ENCODE results near the gene SUN3.

SUN3 gene

GRCh38 chr7:48028938-48029337 is at the start of gene SUN3:
Gene SUN3, minus strand, starts transcription at chr7:48029107. Its CDS starts 169 bp downstream, at chr7:48028938.
- no peak for DNase-seq (ENCODE audit: low read depth)

- DNase-seq (ENCODE audit: low read depth), result no peak
Observed at GRCh38 chr7:48078470-48078869, 49.6 kb upstream of the SUN3 start.

DNA sequence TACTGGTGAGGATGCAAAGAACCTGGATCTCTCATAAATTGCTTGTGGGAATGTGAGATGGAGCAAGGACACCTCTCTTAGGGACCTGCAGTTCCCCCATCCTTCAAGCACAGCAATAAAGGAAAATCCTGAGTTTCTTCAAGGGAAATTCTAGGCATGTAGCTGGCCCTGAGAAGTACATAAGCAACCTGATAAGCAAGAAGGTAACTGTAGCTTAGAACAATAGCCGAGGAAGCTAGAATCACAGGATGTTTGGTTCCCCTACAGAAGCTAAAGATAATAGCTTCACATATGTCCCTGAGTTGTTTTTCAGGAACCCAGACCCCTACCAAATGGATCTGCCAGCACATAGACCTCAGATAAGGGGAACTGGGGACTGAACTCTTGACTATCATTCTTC is 48.5 kb upstream of the SUN3 start:
- no peak for DNase-seq (ENCODE audit: low read depth)

GRCh38 chr7:48074204-48074654 is 45.3 kb upstream of the SUN3 start:
- DNase-seq (ENCODE audit: low read depth), result peak; percentile 71

GRCh38 chr7:48067475-48067874 is 38.6 kb upstream of the SUN3 start:
- DNase-seq (ENCODE audit: low read depth), result peak; percentile 39

DNA sequence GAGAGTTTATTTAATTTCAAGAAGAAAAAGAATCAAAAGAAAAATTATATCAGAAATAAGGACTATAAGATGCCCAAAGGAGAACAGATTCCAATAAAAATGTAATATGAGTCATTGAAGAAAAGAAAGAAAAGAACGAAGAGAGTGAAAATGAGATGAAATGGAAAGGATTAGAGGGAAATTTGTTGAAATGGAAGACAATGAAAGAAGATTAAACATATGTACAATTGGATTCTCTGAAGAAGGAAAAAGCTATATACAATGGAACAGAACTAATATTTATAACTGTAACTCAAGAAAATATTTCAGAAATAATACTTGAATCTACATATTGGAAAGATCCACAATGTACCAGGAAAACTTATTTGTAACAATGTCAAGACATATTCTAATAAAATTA is 35.1 kb upstream of the SUN3 start:
- no peak for DNase-seq (ENCODE audit: low read depth)

DNA sequence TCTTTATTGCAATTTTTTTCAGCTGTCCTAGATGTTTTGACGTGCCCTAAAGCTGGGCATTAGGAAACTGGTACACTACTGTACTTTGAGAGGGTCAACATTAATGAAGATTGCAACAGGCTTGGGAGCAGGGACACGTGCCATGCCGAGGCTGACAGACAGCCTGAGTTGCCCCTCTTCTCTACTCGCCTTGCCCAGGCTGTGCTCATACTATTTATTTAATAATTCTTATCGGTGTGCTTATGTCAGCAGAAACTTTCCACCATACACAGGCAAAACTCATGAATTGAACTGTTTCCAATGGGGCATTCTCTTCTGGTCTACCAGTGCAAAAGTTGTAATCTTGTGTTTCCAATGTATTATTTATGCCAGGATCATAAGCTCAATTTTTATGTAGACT is 30.8 kb upstream of the SUN3 start:
- no peak for DNase-seq (ENCODE audit: low read depth)

GRCh38 chr7:48058990-48059389 is 30.1 kb upstream of the SUN3 start:
- DNase-seq (ENCODE audit: low read depth), result no peak

DNA sequence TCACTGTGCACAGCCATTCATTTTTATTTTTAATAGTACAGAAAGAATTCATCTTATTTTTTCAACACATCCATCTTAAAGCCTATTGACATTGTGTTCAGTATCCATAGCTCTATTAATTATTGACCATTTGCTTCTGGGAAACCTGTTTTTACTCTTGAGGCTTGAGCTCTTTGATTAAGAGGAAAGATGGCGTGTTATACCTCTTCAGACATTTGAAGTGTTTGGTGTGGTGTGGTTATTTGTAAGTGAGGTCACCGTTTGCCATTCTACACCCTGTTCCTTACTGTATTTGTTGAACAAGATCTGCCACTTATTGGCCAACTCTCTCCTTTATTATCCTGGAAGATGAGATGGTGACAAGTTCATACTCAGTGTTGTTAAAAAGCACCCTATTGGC is 24.8 kb upstream of the SUN3 start:
- no peak for DNase-seq (ENCODE audit: low read depth)

GRCh38 chr7:48052748-48053147 is 23.8 kb upstream of the SUN3 start:
- peak; percentile 85 for DNase-seq (ENCODE audit: low read depth)

DNA sequence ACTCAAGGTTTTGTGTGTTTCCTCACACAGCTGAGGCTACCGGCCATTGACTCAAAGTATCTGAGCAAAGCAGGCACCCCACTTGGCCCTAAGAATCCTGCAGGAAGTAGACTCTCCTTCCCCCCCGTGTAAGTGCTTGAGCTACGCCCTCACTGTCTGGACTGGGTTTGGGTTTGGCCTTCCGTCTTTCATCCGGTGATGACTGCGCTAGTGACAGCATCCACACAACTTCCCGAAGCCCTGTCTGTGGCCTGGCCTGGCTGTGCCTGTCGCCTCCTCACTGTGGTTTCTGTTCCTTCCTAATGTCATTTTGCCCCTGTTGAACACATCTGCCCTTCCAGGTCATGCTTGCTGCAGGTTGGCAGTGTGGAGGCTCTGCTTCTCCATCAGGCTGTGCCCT is 20.9 kb upstream of the SUN3 start:
- no peak for DNase-seq (ENCODE audit: low read depth)

- DNase-seq (ENCODE audit: low read depth), result peak; percentile 15
Observed at GRCh38 chr7:48048113-48048512, 19.2 kb upstream of the SUN3 start.

DNA sequence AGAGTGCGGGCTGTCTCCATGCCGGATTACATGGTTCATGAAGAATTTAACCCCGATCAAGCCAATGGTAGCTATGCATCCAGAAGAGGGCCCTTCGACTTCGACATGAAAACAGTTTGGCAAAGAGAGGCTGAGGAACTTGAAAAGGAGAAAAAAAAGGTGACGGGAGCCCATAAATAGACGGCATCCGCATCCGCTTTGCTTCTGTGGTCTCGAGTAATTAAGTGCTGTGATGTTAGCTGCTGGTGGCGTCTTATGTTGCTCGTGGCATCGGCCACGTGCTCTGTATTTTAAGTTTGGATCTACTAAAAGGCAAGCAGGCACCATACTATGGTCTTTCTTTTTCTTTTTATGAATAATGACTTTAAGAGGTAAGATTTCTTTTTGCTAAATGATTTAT is 17.6 kb upstream of the SUN3 start:
- no peak for DNase-seq (ENCODE audit: low read depth)

DNA sequence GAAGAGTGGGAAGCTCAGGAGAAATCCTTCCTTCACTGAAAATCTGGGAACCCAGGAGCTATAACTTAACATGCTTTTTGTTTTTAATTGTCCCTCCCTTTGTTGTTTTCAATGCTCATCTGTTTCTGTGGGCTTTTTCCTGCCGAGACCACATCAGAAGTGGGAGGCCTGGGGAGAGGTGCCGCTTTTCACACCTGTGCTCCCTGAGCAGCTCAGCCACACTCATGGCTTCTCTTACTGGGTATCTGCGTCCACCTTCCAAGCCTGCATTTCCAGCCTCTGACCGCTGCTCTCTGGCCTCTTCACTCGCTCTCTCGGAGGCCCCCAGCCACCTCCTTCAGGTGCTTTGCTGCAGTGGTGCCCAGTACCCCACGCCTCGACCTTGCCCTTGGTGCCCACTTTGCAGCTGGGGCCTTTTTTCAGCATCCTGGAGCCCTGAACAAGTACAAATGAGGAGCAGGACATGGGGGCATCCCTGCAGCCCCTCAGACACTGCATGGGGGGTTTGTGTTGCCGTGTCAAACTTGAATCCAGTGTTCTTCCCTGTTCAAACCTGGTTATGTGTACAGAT is 16.4 kb upstream of the SUN3 start:
- DNase-seq (ENCODE audit: low read depth), result no peak

- no peak for DNase-seq (ENCODE audit: low read depth)
Observed at GRCh38 chr7:48042636-48043035, 13.7 kb upstream of the SUN3 start.

- peak; percentile 25 for DNase-seq (ENCODE audit: low read depth)
Observed at GRCh38 chr7:48042216-48042615, 13.3 kb upstream of the SUN3 start.

GRCh38 chr7:48041653-48041970 is 12.7 kb upstream of the SUN3 start:
- DNase-seq (ENCODE audit: low read depth), result peak; percentile 80

DNA sequence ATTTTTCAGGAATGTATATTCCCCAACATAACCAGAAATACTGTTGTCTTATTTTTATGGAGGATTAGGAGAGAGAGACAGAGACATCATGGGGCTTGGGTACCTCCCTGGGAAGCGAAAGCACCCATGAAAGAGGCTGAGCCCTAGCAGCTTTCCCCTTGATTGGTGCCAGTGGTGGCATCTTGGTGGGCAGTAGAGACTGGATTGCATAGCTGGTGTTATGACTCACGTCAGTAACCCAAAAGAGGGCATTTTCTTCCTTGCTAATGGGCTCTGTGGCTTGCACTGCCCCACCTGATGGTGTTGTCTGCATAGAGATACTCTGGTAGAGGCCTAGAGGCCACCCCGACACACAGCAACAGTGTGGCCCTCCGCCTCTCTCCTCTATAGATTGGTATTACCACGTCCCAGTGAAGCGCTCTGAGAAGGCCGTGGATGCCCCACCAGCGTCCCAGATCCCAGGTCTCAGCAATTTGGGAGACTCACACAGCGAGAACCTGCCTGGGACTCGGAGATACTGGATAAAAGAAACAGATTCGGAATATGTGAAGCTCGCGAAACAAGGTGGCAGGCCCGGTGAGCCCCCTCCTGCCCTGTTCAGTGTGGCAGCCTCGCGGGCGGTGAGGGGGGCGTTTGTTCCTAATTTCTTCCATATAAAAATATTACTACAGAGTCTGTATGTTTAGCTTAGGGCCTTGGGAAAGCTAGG is 12.2 kb upstream of the SUN3 start:
- DNase-seq (ENCODE audit: low read depth), result no peak

DNA sequence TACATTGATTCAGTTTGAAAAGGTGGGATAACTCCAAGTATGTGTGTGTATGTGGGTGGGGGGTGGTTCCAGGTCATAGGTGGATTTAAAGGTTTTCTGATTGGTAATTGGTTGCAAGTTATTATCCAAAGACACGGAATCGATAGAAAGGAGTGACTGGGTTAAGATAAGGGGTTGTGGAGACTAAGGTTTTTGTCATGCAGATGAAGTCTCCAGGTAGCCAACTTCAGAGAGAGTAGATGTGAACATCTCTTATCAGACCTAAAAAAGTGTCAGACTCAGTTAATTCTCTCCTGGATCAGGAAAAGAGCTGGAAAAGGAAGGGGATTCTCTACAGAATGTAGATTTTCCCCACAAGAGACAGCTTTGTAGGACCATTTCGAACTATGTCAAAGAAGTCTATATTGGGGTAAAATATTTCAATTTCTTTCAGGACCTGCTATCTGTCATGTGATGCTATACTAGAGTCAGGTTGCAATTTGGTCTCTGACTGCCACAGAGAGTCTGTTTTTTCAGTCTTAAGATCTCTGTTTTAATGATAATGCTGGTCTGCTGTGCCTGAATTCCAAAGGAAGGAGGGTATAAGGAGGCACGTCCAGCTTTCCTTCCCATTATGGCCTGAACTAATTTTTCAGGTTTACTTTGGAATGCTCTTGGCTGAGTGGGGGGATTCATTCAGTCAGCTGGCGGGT is 10.1 kb upstream of the SUN3 start:
- no peak for DNase-seq (ENCODE audit: low read depth)

DNA sequence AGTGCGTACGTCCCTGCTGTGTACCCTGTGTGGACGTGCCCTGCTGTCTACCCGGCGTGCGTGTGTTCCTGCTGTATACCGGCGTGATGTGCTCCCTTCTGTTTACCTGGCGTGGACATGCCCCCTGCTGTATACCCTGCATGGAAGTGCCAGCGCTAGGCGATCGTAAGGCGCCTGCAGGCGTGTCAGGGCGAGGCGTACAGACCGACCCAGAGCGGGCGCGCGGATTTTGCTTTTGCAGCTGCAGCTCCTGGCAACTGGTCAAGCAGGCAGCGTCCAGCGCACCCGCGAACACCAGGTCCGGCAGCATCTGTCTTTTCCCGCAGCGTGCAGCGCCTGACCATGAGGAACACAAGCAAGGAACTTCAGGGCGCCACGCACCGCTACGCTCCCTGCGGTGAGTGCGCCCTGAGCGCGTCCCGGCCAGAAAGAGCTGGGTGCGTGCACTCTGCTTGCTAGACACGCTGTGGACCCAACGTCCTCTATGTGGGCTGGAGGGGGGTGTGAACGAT is 7.1 kb upstream of the SUN3 start:
- peak; percentile 52 for DNase-seq (ENCODE audit: low read depth)

GRCh38 chr7:48035301-48035966 is 6.5 kb upstream of the SUN3 start, which contains the start of gene C7orf57:
Gene C7orf57, plus strand, starts transcription at chr7:48035543. Its CDS starts 766 bp downstream, at chr7:48036309.
- DNase-seq (ENCODE audit: low read depth), result peak; percentile 91

DNA sequence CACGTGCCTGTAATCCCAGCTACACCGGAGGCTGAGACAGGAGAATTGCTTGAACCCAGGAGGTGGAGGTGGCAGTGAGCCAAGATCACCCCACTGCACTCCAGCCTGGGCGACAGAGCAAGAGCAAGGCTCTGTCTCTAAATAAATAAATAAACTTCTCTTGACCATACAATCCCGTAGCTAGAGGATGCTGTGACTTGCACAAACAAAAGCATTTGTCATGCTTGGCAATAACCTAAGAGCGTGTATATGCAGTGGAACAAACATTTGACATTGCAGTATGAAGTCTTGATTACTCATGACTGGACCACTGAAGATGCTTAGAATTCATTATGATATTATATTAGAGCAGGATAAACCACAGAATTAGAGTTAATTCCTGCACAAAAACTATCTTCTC is 5.0 kb upstream of the SUN3 start:
- DNase-seq (ENCODE audit: low read depth), result peak; percentile 55

- no peak for DNase-seq (ENCODE audit: low read depth)
Observed at GRCh38 chr7:48031111-48031510, 2.2 kb upstream of the SUN3 start.
